IMR-90 (cell line): Measurements from ENCODE around the gene CHRNA7. TPM values are rescaled to one million over a fixed set of nuclear protein-coding genes. Genes with fewer than 3 reads are reported as not detected.

Experiments
- ATAC-seq: fragments of 200-7000 bp; cut with Tn5 transposase; 2 replicates; pipeline ENCODE4 v1.9.1; 2020; ENCODE audit warnings: low read depth, mild to moderate bottlenecking, moderate library complexity
- BruUV-seq: library from RNA; stranded (reverse); fragments of 400-500 nt; replicated peaks from 2 replicates; lab custom pipeline; 2021; lab: Mats Ljungman, UMichigan
- CTCF ChIA-PET: fragments of 300-600 bp; formaldehyde crosslinking; extraction: SDS; loops from one replicate; lab custom pipeline; 2021; ENCODE audit warnings: antibody characterized with exemption; lab: Yijun Ruan, JAX
- POLR2A ChIA-PET: fragments of 300-600 bp; sonication (Branson Sonifier 250); formaldehyde crosslinking; loops from one replicate; lab custom pipeline; 2022; ENCODE audit warnings: antibody characterized with exemption; ENCODE audit not compliant: unreplicated experiment; lab: Charles Lee
- DNase-seq: peaks from one replicate; pipeline ENCODE4 v3.0.0; 2013
- H2AFZ ChIP-seq: replicated peaks from 2 replicates; pipeline ENCODE3; 2013; ENCODE audit warnings: low read length, mild to moderate bottlenecking; ENCODE audit not compliant: poor library complexity
- H2AK5ac ChIP-seq: 2 replicates; pipeline ENCODE4 v1.6.1; 2013; ENCODE audit warnings: low read depth, low read length, inconsistent platforms
- H2AK9ac ChIP-seq: replicated peaks from 2 replicates; pipeline ENCODE3; 2013; ENCODE audit warnings: mild to moderate bottlenecking, low read depth, low read length, moderate library complexity; ENCODE audit not compliant: poor library complexity
- H2BK120ac ChIP-seq: 2 replicates; pipeline ENCODE4 v1.6.1; 2013; ENCODE audit warnings: low read depth, low read length, inconsistent platforms
- H2BK15ac ChIP-seq: 3 replicates; pipeline ENCODE4 v1.6.1; 2013; ENCODE audit warnings: low read depth, low read length, inconsistent platforms
- H2BK20ac ChIP-seq: 2 replicates; pipeline ENCODE4 v1.6.1; 2013; ENCODE audit warnings: low read depth, mild to moderate bottlenecking, inconsistent platforms, low read length, moderate library complexity
- H2BK5ac ChIP-seq: 2 replicates; pipeline ENCODE4 v1.6.1; 2013; ENCODE audit warnings: mild to moderate bottlenecking, low read depth, low read length, inconsistent platforms; ENCODE audit not compliant: poor library complexity, severe bottlenecking
- H3K14ac ChIP-seq: replicated peaks from 2 replicates; pipeline ENCODE4 v1.6.1; 2013; ENCODE audit warnings: low read depth, low read length, inconsistent platforms
- H3K18ac ChIP-seq: 2 replicates; pipeline ENCODE4 v1.6.1; 2013; ENCODE audit warnings: low read depth, low read length, control low read depth
- H3K23ac ChIP-seq: 2 replicates; pipeline ENCODE4 v1.6.1; 2013; ENCODE audit warnings: low read depth, low read length, inconsistent platforms
- H3K27ac ChIP-seq: 2 replicates; pipeline ENCODE4 v1.5.1; 2013; ENCODE audit warnings: mild to moderate bottlenecking, control low read depth, low read length; ENCODE audit not compliant: insufficient read depth
- H3K27me3 ChIP-seq: 2 replicates; pipeline ENCODE4 v1.6.1; 2013; ENCODE audit warnings: low read length; ENCODE audit not compliant: control insufficient read depth, insufficient read depth
- H3K36me3 ChIP-seq: 2 replicates; pipeline ENCODE4 v1.6.1; 2013; ENCODE audit warnings: low read length, mixed read lengths; ENCODE audit not compliant: control insufficient read depth, insufficient read depth
- H3K4ac ChIP-seq: 2 replicates; pipeline ENCODE4 v1.6.1; 2013; ENCODE audit warnings: low read depth, low read length, inconsistent platforms
- H3K4me1 ChIP-seq: 2 replicates; pipeline ENCODE4 v1.6.1; 2013; ENCODE audit warnings: low read length, mixed read lengths; ENCODE audit not compliant: control insufficient read depth, insufficient read depth
- H3K4me2 ChIP-seq: 2 replicates; pipeline ENCODE4 v1.6.1; 2013; ENCODE audit warnings: low read depth, mild to moderate bottlenecking, control low read depth, low read length, moderate library complexity
- H3K4me3 ChIP-seq: 2 replicates; pipeline ENCODE4 v1.5.1; 2013; ENCODE audit warnings: low read depth, mild to moderate bottlenecking, control low read depth, low read length, moderate library complexity; ENCODE audit not compliant: insufficient read depth
- H3K56ac ChIP-seq: 2 replicates; pipeline ENCODE4 v1.6.1; 2013; ENCODE audit warnings: low read length, inconsistent platforms; ENCODE audit not compliant: insufficient read depth; ENCODE audit errors: extremely low read depth
- H3K79me1 ChIP-seq, 2 experiments: 2 replicates each; pipeline ENCODE4 v1.6.1; 2013; ENCODE audit warnings: low read length in 2 of 2, inconsistent platforms in 1 of 2, low read depth in 1 of 2
- H3K9ac ChIP-seq: 2 replicates; pipeline ENCODE4 v1.6.1; 2013; ENCODE audit warnings: low read depth, low read length, control low read depth
- H3K9me1 ChIP-seq: 2 replicates; pipeline ENCODE4 v1.6.1; 2013; ENCODE audit warnings: low read length, inconsistent platforms; ENCODE audit not compliant: insufficient read depth
- H3K9me3 ChIP-seq: 2 replicates; pipeline ENCODE4 v1.6.1; 2013; ENCODE audit warnings: low read length; ENCODE audit not compliant: control insufficient read depth, insufficient read depth
- H4K20me1 ChIP-seq: 2 replicates; pipeline ENCODE4 v1.6.1; 2013; ENCODE audit warnings: low read length, inconsistent platforms; ENCODE audit not compliant: insufficient read depth
- H4K5ac ChIP-seq: 2 replicates; pipeline ENCODE4 v1.6.1; 2013; ENCODE audit warnings: mild to moderate bottlenecking, low read depth, low read length, control low read depth
- H4K8ac ChIP-seq, 2 experiments: 2 replicates each; pipeline ENCODE4 v1.6.1; 2013; ENCODE audit warnings: low read depth in 2 of 2, low read length in 2 of 2, control low read depth in 1 of 2, inconsistent platforms in 1 of 2
- H4K91ac ChIP-seq: 2 replicates; pipeline ENCODE4 v1.6.1; 2013; ENCODE audit warnings: low read depth, low read length, inconsistent platforms; ENCODE audit not compliant: insufficient read depth
- CHD1 ChIP-seq: IDR thresholded peaks from 2 replicates; pipeline ENCODE4 v1.6.1; 2012; ENCODE audit warnings: low read depth, low read length, improper control_type of control experiment
- FOS ChIP-seq: fragments of 150-350 bp; IDR thresholded peaks from 2 replicates; pipeline ENCODE4 v1.6.1; 2016; ENCODE audit warnings: low read depth, low read length
- MAFK ChIP-seq: IDR thresholded peaks from 2 replicates; pipeline ENCODE4 v1.6.1; 2012; ENCODE audit warnings: low read depth, low read length, improper control_type of control experiment
- MAZ ChIP-seq: IDR thresholded peaks from 2 replicates; pipeline ENCODE4 v1.6.1; 2012; ENCODE audit warnings: low read depth, mild to moderate bottlenecking, low read length, improper control_type of control experiment, moderate library complexity, borderline replicate concordance
- NFE2L2 ChIP-seq: fragments of 150-350 bp; IDR thresholded peaks from 2 replicates; pipeline ENCODE4 v1.6.1; 2016; ENCODE audit warnings: low read depth, mild to moderate bottlenecking, low read length
- WGBS, 2 experiments: methylation state at CpG; one replicate each; pipeline versions ENCODE4 v1.1.5 to v1.1.7; 2013; ENCODE audit warnings: missing lambda C conversion rate in 2 of 2; ENCODE audit not compliant: insufficient read length in 1 of 2; ENCODE audit errors: extremely low coverage in 2 of 2; 5-methylcytosine and 5-hydroxymethylcytosine counted together
- dilution Hi-C: fragments of 300-500 bp; cut with HindIII; formaldehyde crosslinking; loops from one replicate; pipeline ENCODE4 v1.14.3; 2018; ENCODE audit warnings: low sequenced_read_pairs; ENCODE audit not compliant: unreplicated experiment
- in situ Hi-C: fragments of 300-500 bp; cut with MboI; formaldehyde crosslinking; loops from 3 replicates; pipeline ENCODE4 v1.14.3; 2019; ENCODE audit warnings: low sequenced_read_pairs, inconsistent platforms, mixed read lengths
- intact Hi-C: fragments of 100-400 bp; cut with micrococcal nuclease; formaldehyde crosslinking; loops from 2 replicates; pipeline ENCODE4 v1.10.0; 2022
- polyA plus RNA-seq, 3 experiments: library from polyadenylated mRNA; depleted of rRNA; stranded (reverse); fragments of >200 nt; gene quantifications; 2 replicates each; pipeline ENCODE4 v1.2.3, GENCODE V29; 2012; ENCODE audit warnings: low replicate concordance in 1 of 3
- total RNA-seq: library from RNA; depleted of rRNA; stranded (reverse); fragments of >200 nt; gene quantifications from 2 replicates; pipeline ENCODE4 v1.2.3, GENCODE V29; 2012

CHRNA7 gene
- total and polyA plus RNA-seq, 2 of the 4 experiments (the other 2 are of a cell fraction), result 0.10 TPM; not detected in 1

DNA sequence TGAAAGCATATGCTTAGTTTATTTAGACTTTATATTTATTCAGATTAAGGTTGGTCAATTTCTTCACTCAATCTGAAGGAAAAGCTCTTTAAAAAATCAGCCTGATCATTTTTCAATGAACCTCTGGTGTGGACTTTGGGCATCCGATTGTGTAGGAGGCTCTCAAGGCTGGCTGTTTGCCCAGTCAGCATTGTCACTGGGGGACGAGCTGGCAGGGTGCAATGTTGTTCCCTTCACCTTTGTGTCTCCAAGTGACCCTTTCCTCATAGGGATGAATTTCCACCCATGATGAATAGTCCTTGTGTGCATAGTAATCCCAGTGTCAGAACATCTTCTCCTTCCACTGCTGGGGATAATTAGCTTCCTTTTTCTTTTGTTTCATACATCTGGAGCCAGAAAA, 102.5 kb downstream of the CHRNA7 start:
- Histone ChIP-seq H3K27me3 (no peaks in the 10 kb centered on the region), H3K23ac (no peak overlapping the region), H4K5ac (no peak overlapping the region), H3K36me3 (no peaks in the 10 kb centered on the region), H2BK20ac (no peak overlapping the region), H2BK120ac (no peak overlapping the region), H3K9me1 (no peaks in the 10 kb centered on the region), H3K4me2 (no peak overlapping the region), H3K4me1 (no peaks in the 10 kb centered on the region), H3K27ac (no peak overlapping the region), H4K91ac (no peak overlapping the region), H2AK5ac (no peak overlapping the region), H3K4ac (no peak overlapping the region), H3K56ac (no peak overlapping the region), H4K8ac (no peak overlapping the region), H2BK5ac (no peak overlapping the region), H4K20me1 (no peaks in the 10 kb centered on the region), H3K9ac (no peak overlapping the region), H3K4me3 (no peak overlapping the region), H2AFZ (no peak overlapping the region), H3K14ac (no peak overlapping the region), H2BK15ac (no peak overlapping the region), H2AK9ac (no peak overlapping the region), H3K18ac (no peak overlapping the region), H3K9me3 (no peaks in the 10 kb centered on the region), H3K79me1 (no peaks in the 10 kb centered on the region)
- intact Hi-C loops, result no loop called here
- whole genome bisulfite sequencing, 2 experiments, result no CpG with 5 or more reads among the region's 2 CpGs
- no TSS peak for BruUV-seq
- ATAC-seq (no peak), DNase-seq (no peak)
- ChIA-PET POLR2A (no interaction called here), CTCF (no interaction called here)
- dilution Hi-C loops, result no loop called here
- TF ChIP-seq MAFK (no peak), NFE2L2 (no peak), FOS (no peak), CHD1 (no peak), MAZ (no peak)
- in situ Hi-C loops, result no loop called here
